HFF-Myc (cell line): ENCODE measurements around the gene SGCD.

Experiments
- DNase-seq: peaks from one replicate; pipeline ENCODE4 v3.0.0-alpha.2; 2011; ENCODE audit warnings: low read depth; ENCODE audit errors: extremely low read depth
- H3K4me3 ChIP-seq: replicated peaks from 2 replicates; pipeline ENCODE4 v1.5.1; 2011; ENCODE audit warnings: low read depth, mild to moderate bottlenecking, control low read depth, low read length
- TF ChIP-seq, protein P1 (sequence below): IDR thresholded peaks from 2 replicates; pipeline ENCODE4 v1.5.1; 2012; ENCODE audit warnings: mild to moderate bottlenecking, low read depth, low read length, control low read depth; ENCODE audit errors: missing control alignments

SGCD gene

GRCh38 chr5:156419661-156420060 is 92.7 kb downstream of the SGCD start:
- DNase-seq: no peak
- H3K4me3 ChIP-seq: no peak overlapping the region
- TF ChIP-seq, protein P1, sequence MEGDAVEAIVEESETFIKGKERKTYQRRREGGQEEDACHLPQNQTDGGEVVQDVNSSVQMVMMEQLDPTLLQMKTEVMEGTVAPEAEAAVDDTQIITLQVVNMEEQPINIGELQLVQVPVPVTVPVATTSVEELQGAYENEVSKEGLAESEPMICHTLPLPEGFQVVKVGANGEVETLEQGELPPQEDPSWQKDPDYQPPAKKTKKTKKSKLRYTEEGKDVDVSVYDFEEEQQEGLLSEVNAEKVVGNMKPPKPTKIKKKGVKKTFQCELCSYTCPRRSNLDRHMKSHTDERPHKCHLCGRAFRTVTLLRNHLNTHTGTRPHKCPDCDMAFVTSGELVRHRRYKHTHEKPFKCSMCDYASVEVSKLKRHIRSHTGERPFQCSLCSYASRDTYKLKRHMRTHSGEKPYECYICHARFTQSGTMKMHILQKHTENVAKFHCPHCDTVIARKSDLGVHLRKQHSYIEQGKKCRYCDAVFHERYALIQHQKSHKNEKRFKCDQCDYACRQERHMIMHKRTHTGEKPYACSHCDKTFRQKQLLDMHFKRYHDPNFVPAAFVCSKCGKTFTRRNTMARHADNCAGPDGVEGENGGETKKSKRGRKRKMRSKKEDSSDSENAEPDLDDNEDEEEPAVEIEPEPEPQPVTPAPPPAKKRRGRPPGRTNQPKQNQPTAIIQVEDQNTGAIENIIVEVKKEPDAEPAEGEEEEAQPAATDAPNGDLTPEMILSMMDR: no peak

DNA sequence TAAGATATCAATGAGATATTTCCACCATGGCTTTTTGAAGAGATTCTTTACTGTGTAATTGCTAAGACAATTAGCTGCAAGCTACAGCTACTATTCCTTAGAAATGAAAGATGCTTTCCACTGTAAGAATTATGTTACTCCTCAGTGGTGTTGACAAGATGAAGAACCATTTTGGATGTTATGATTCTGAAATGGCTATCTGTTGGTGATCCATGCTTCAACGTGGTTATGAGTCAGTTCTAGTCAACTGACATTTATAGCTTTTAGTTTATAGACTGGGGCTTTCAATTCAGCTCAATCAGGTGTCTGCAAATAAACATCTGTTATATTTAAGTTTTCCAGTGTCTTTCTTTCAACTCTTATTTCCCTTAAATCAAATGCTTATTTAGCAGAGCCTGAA is 93.7 kb downstream of the SGCD start:
- DNase-seq: no peak
- no peak overlapping the region for H3K4me3 ChIP-seq
- TF ChIP-seq, protein P1: no peak

- no peak overlapping the region for H3K4me3 ChIP-seq
- TF ChIP-seq, protein P1: no peak
- no peak for DNase-seq
Measured at GRCh38 chr5:156421798-156422197, 94.8 kb downstream of the SGCD start.

DNA sequence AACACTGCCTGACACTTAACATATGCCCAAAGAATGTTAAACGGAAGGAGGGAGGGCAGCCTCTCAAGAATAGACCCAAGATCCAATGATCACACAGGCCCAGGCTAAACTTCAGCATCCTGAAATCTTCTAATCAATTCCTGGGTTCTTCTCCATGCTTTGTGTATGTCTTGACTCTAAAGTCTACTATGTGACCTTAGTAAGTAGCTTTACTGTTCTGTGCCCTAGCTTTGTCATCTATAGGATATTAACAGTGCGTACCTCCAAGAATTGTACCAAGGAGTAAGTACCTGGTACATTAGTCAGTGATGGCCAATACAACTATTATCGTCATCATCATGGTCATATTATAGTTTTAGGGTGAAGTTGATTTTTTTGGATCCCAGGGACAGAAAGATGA is 96.6 kb downstream of the SGCD start:
- TF ChIP-seq, protein P1: no peak
- H3K4me3 ChIP-seq: no peak overlapping the region
- no peak for DNase-seq

GRCh38 chr5:156427315-156427714 is 100.4 kb downstream of the SGCD start:
- TF ChIP-seq, protein P1: no peak
- DNase-seq: no peak
- no peak overlapping the region for H3K4me3 ChIP-seq

DNA sequence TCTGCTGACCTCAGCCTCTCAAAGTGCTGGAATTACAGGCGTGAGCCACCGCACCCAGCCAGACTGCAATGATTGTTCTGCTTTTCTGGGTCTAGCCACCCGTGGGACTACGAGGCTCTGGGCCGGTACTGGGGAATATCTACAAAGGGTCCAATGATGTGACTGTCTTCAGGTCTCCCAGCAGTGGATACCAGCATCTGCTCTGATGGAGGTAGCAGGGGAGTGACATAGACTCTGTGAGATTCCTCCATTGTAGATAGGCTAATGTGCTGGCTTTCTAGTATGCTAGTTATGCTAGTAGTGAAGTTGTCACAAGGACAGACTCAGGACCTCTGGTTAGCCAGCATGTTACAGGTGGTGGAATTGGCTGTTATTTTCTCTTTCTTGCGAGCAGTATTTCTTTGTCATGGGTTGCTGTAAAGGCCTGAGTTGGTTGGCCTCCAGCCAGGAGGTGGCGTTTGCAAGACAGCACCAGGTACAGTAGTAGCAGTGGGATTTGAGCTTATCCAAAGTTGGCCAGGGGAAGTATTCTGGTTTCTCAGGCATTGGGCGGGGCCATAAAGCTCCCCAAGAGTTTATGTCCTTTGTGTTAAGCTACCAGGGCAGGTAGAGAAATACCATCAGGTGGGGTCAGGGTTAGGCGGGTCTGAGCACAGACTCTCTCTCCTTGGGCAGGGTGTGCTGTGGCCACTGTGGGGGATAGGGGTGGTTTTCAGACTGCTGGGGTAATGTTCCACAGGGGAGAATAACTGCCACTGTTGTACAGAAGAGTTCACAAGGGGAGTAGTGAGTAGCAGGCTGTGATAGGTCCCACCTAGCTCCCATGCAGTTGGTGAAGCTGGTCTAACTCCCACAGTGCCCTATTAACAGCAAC is 105.2 kb downstream of the SGCD start:
- no peak for DNase-seq
- no peak overlapping the region for H3K4me3 ChIP-seq
- TF ChIP-seq, protein P1: no peak

- DNase-seq: no peak
- TF ChIP-seq, protein P1: no peak
- no peak overlapping the region for H3K4me3 ChIP-seq
Measured at GRCh38 chr5:156432830-156433105, 105.8 kb downstream of the SGCD start.
